ENCODE data around the gene STRA8.

Gene STRA8

GRCh38 chr7:135263321-135263970 is 29.8 kb downstream of the STRA8 start:
- no peak for TF ChIP-seq CTCF (IDR thresholded peaks at IDR 0.05; ENCODE audit: insufficient read depth, low read length, poor library complexity, severe bottlenecking)
- Histone ChIP-seq H3K27me3 (replicated peaks; ENCODE audit: control insufficient read depth, insufficient read depth, low read length) (no peaks in the 10 kb centered on the region), H3K4me3 (replicated peaks; ENCODE audit: low read depth, low read length) (no peak overlapping the region), H3K36me3 (ENCODE audit: control insufficient read depth, insufficient read depth, low read length) (no peaks in the 10 kb centered on the region)
- no peak for DNase-seq (ENCODE audit: extremely low read depth, insufficient read length)

GRCh38 chr7:135265637-135266036 is 32.0 kb downstream of the STRA8 start:
- DNase-seq (ENCODE audit: extremely low read depth, insufficient read length) = no peak
- no peak overlapping the region for H3K4me3 ChIP-seq (replicated peaks; ENCODE audit: low read depth, low read length)
- H3K27me3 ChIP-seq (replicated peaks; ENCODE audit: control insufficient read depth, insufficient read depth, low read length) = no peaks in the 10 kb centered on the region
- no peak for TF ChIP-seq CTCF (IDR thresholded peaks at IDR 0.05; ENCODE audit: insufficient read depth, low read length, poor library complexity, severe bottlenecking)
- H3K36me3 ChIP-seq (ENCODE audit: control insufficient read depth, insufficient read depth, low read length) = no peaks in the 10 kb centered on the region

GRCh38 chr7:135269921-135270320 is 36.3 kb downstream of the STRA8 start:
- Histone ChIP-seq H3K27me3 (replicated peaks; ENCODE audit: control insufficient read depth, insufficient read depth, low read length) (no peaks in the 10 kb centered on the region), H3K36me3 (ENCODE audit: control insufficient read depth, insufficient read depth, low read length) (no peaks in the 10 kb centered on the region), H3K4me3 (replicated peaks; ENCODE audit: low read depth, low read length) (no peak overlapping the region)
- no peak for TF ChIP-seq CTCF (IDR thresholded peaks at IDR 0.05; ENCODE audit: insufficient read depth, low read length, poor library complexity, severe bottlenecking)
- no peak for DNase-seq (ENCODE audit: extremely low read depth, insufficient read length)

- TF ChIP-seq CTCF (IDR thresholded peaks at IDR 0.05; ENCODE audit: insufficient read depth, low read length, poor library complexity, severe bottlenecking) = no peak
- Histone ChIP-seq H3K36me3 (ENCODE audit: control insufficient read depth, insufficient read depth, low read length) (no peaks in the 10 kb centered on the region), H3K4me3 (replicated peaks; ENCODE audit: low read depth, low read length) (no peak overlapping the region), H3K27me3 (replicated peaks; ENCODE audit: control insufficient read depth, insufficient read depth, low read length) (no peaks in the 10 kb centered on the region)
- DNase-seq (ENCODE audit: extremely low read depth, insufficient read length) = no peak
Measured at GRCh38 chr7:135270577-135271254, 37.1 kb downstream of the STRA8 start.

GRCh38 chr7:135271255-135271615 is 37.6 kb downstream of the STRA8 start:
- DNase-seq (ENCODE audit: extremely low read depth, insufficient read length) = no peak
- Histone ChIP-seq H3K27me3 (replicated peaks; ENCODE audit: control insufficient read depth, insufficient read depth, low read length) (no peaks in the 10 kb centered on the region), H3K4me3 (replicated peaks; ENCODE audit: low read depth, low read length) (no peak overlapping the region), H3K36me3 (ENCODE audit: control insufficient read depth, insufficient read depth, low read length) (no peaks in the 10 kb centered on the region)
- TF ChIP-seq CTCF (IDR thresholded peaks at IDR 0.05; ENCODE audit: insufficient read depth, low read length, poor library complexity, severe bottlenecking) = no peak

Measured in GM06990 (cell line).